ENCODE results near the gene FAM13A.

- no peak for TF ChIP-seq CTCF (conservative IDR thresholded peaks at IDR 0.05)
- no peak for TF ChIP-seq EZH2 (IDR thresholded peaks at IDR 0.05; ENCODE audit: low read depth)
Measured at GRCh38 chr4:88826771-88827170, 230.2 kb downstream of the FAM13A start.

All from PC-9 (cell line).